GM23338 (cell line): ENCODE measurements around the gene ODAM. TPM values are rescaled to one million over a fixed set of nuclear protein-coding genes. Genes with fewer than 3 reads are reported as not detected.

Experiments used
- ATAC-seq: fragments of 200-7000 bp; cut with Tn5 transposase; 3 replicates; pipeline ENCODE4 v1.9.1; 2020
- DNase-seq: peaks from one replicate; pipeline ENCODE4 v3.0.0-alpha.2; 2015; ENCODE audit warnings: low spot score
- H2AFZ ChIP-seq: fragments of 200-600 bp; sonication (generic); 2 replicates; pipeline ENCODE4 v1.8.0; 2016; ENCODE audit warnings: antibody characterized with exemption, mild to moderate bottlenecking, moderate library complexity
- H3F3A ChIP-seq: fragments of 200-600 bp; sonication (generic); replicated peaks from 2 replicates; pipeline ENCODE4 v1.8.0; 2017; ENCODE audit warnings: antibody characterized with exemption, mixed run types, low read depth
- H3K27ac ChIP-seq: fragments of 200-600 bp; sonication (generic); 2 replicates; pipeline ENCODE4 v1.6.1; 2016; ENCODE audit warnings: low read depth
- H3K27me3 ChIP-seq: fragments of 200-600 bp; sonication (generic); 2 replicates; pipeline ENCODE4 v1.8.0; 2016; ENCODE audit warnings: mild to moderate bottlenecking, mixed run types, moderate library complexity; ENCODE audit not compliant: insufficient read depth
- H3K36me3 ChIP-seq: fragments of 200-600 bp; sonication (generic); 2 replicates; pipeline ENCODE4 v1.8.0; 2016; ENCODE audit warnings: mild to moderate bottlenecking; ENCODE audit not compliant: insufficient read depth
- H3K4me1 ChIP-seq: fragments of 200-600 bp; sonication (generic); 2 replicates; pipeline ENCODE4 v1.8.0; 2016; ENCODE audit warnings: mild to moderate bottlenecking, moderate library complexity; ENCODE audit not compliant: insufficient read depth
- H3K4me2 ChIP-seq: fragments of 200-600 bp; sonication (generic); 2 replicates; pipeline ENCODE4 v1.7.1; 2017; ENCODE audit warnings: mixed run types
- H3K4me3 ChIP-seq: fragments of 200-600 bp; sonication (generic); 2 replicates; pipeline ENCODE4 v1.6.1; 2016; ENCODE audit warnings: mixed run types
- H3K79me2 ChIP-seq: fragments of 200-600 bp; sonication (generic); replicated peaks from 2 replicates; pipeline ENCODE4 v1.8.0; 2017; ENCODE audit warnings: mild to moderate bottlenecking; ENCODE audit not compliant: insufficient read depth
- H3K9me2 ChIP-seq: fragments of 200-600 bp; sonication (generic); 2 replicates; pipeline ENCODE4 v1.8.0; 2017; ENCODE audit not compliant: insufficient read depth
- H4K20me1 ChIP-seq: fragments of 200-600 bp; sonication (generic); replicated peaks from 2 replicates; pipeline ENCODE4 v1.8.0; 2017; ENCODE audit warnings: mild to moderate bottlenecking; ENCODE audit not compliant: insufficient read depth
- H3K27ac Mint-ChIP-seq: 2 replicates; pipeline ENCODE4 v1.8.0; 2020; ENCODE audit warnings: inconsistent platforms, mild to moderate bottlenecking, moderate library complexity, mixed read lengths
- H3K27me3 Mint-ChIP-seq: 3 replicates; pipeline ENCODE4 v1.8.0; 2022; ENCODE audit warnings: low read depth, mild to moderate bottlenecking, moderate library complexity, mixed read lengths, inconsistent platforms; ENCODE audit not compliant: insufficient read depth, poor library complexity
- H3K36me3 Mint-ChIP-seq: 3 replicates; pipeline ENCODE4 v1.8.0; 2021; ENCODE audit warnings: low read depth, mild to moderate bottlenecking, inconsistent platforms, moderate library complexity, mixed read lengths
- H3K4me1 Mint-ChIP-seq: 3 replicates; pipeline ENCODE4 v1.8.0; 2020; ENCODE audit warnings: mild to moderate bottlenecking, inconsistent platforms, mixed read lengths
- H3K4me3 Mint-ChIP-seq: 3 replicates; pipeline ENCODE4 v1.8.0; 2021; ENCODE audit warnings: moderate library complexity, mild to moderate bottlenecking, inconsistent platforms, mixed read lengths
- H3K9me3 Mint-ChIP-seq: 3 replicates; pipeline ENCODE4 v1.8.0; 2020; ENCODE audit warnings: moderate library complexity, mild to moderate bottlenecking, inconsistent platforms, mixed read lengths
- CREB1 ChIP-seq: fragments of 250-450 bp; sonication (Bioruptor Pico); IDR thresholded peaks from 2 replicates; pipeline ENCODE4 v1.5.0; 2020; ENCODE audit warnings: low read depth, mild to moderate bottlenecking, moderate library complexity
- ETS1 ChIP-seq: IDR thresholded peaks from 2 replicates; pipeline ENCODE4 v1.6.1; 2016; ENCODE audit warnings: antibody characterized with exemption
- EZH2 ChIP-seq: fragments of 200-600 bp; sonication (generic); IDR thresholded peaks from one replicate; pipeline ENCODE4 v1.8.0; 2017; ENCODE audit warnings: antibody characterized with exemption, mild to moderate bottlenecking, low read depth; ENCODE audit not compliant: unreplicated experiment
- EZH2phosphoT487 ChIP-seq: fragments of 200-600 bp; sonication (generic); IDR thresholded peaks from one replicate; pipeline ENCODE4 v1.8.1; 2018; ENCODE audit warnings: antibody characterized with exemption; ENCODE audit not compliant: unreplicated experiment
- JUNB ChIP-seq: IDR thresholded peaks from one replicate; pipeline ENCODE4 v1.6.1; 2016; ENCODE audit warnings: antibody characterized with exemption; ENCODE audit not compliant: unreplicated experiment
- NANOG ChIP-seq: IDR thresholded peaks from 2 replicates; pipeline ENCODE4 v1.6.1; 2016; ENCODE audit warnings: antibody characterized with exemption, borderline replicate concordance
- POLR2AphosphoS5 ChIP-seq: IDR thresholded peaks from 2 replicates; pipeline ENCODE4 v1.6.1; 2016; ENCODE audit warnings: antibody characterized with exemption, low read depth
- REST ChIP-seq: IDR thresholded peaks from one replicate; pipeline ENCODE4 v1.6.1; 2018; ENCODE audit warnings: antibody characterized with exemption; ENCODE audit not compliant: unreplicated experiment
- STAT1 ChIP-seq: IDR thresholded peaks from one replicate; pipeline ENCODE4 v1.6.1; 2016; ENCODE audit warnings: antibody characterized with exemption; ENCODE audit not compliant: unreplicated experiment
- ZNF114 ChIP-seq: fragments of 250-450 bp; sonication (Bioruptor Pico); IDR thresholded peaks from 2 replicates; pipeline ENCODE4 v1.5.0; 2020; ENCODE audit warnings: mild to moderate bottlenecking, moderate library complexity
- ZNF331 ChIP-seq: fragments of 250-450 bp; sonication (Bioruptor Pico); IDR thresholded peaks from 2 replicates; pipeline ENCODE4 v1.5.0; 2020; ENCODE audit warnings: low read depth, mild to moderate bottlenecking, moderate library complexity
- ZNF462 ChIP-seq: fragments of 250-450 bp; sonication (Bioruptor Pico); IDR thresholded peaks from 2 replicates; pipeline ENCODE4 v1.5.0; 2020; ENCODE audit warnings: mild to moderate bottlenecking, moderate library complexity
- polyA plus RNA-seq: library from polyadenylated mRNA; unstranded; fragments of >200 nt; fragmentation: Nextera tagmentation; extraction: Ambion mirVana; gene quantifications from 2 replicates; pipeline ENCODE4 v1.2.1, GENCODE V29; 2016
- total RNA-seq: library from RNA; depleted of rRNA; stranded (reverse); fragments of >200 nt; shearing (Covaris generic); gene quantifications from 2 replicates; pipeline ENCODE4 v1.2.3, GENCODE V29; 2014
- TF ChIP-seq, protein P1 (sequence below), 2 experiments: fragments of 200-600 bp in 1 of 2; sonication (generic) in 1 of 2; conservative IDR thresholded peaks; 2 replicates each; pipeline versions ENCODE4 v1.5.1 to v1.6.1; 2016 to 2017; ENCODE audit warnings: antibody characterized with exemption in 2 of 2, low read depth in 2 of 2, mild to moderate bottlenecking in 2 of 2, moderate library complexity in 1 of 2

The ODAM gene
- total and polyA plus RNA-seq, 2 experiments from 2014 or later: not detected

DNA sequence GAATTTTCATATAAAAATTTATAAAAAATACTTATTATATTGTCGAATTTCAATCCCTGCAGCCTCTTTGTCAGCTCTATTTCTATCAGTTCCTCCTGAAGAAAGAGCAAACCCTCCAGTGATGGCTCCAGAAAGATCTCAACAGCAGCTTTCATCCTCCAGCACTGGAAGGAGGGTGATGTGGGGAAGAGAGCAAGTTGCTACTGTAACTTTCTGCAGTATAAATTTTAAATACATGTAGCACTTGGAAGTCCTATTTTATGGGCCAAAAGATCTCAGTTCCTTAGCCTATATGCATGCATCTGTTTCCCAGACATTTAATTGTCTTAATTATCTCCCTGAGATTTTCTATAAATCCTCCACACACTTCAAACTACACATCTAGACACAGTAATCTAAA lies 13.7 kb upstream of the ODAM start:
- H3K27ac Mint-ChIP-seq: no peak overlapping the region
- Histone ChIP-seq H3K36me3 (no peaks in the 10 kb centered on the region), H3K27me3 (no peaks in the 10 kb centered on the region), H2AFZ (no peak overlapping the region), H3K4me3 (no peak overlapping the region), H3K27ac (no peak overlapping the region), H3K4me1 (no peaks in the 10 kb centered on the region), H3K4me2 (no peak overlapping the region), H4K20me1 (no peaks in the 10 kb centered on the region), H3K9me2 (no peaks in the 10 kb centered on the region), H3F3A (no peaks in the 10 kb centered on the region), H3K79me2 (no peaks in the 10 kb centered on the region)
- no peak for DNase-seq
- no peaks in the 10 kb centered on the region for H3K27me3 Mint-ChIP-seq
- TF ChIP-seq EZH2phosphoT487: no peak
- TF ChIP-seq ZNF331: no peak
- TF ChIP-seq REST: no peak
- no peak for TF ChIP-seq ZNF462 (CRISPR knock-in tag)
- TF ChIP-seq EZH2: no peak
- no peak for TF ChIP-seq JUNB
- no peak for TF ChIP-seq STAT1
- TF ChIP-seq, protein P1, sequence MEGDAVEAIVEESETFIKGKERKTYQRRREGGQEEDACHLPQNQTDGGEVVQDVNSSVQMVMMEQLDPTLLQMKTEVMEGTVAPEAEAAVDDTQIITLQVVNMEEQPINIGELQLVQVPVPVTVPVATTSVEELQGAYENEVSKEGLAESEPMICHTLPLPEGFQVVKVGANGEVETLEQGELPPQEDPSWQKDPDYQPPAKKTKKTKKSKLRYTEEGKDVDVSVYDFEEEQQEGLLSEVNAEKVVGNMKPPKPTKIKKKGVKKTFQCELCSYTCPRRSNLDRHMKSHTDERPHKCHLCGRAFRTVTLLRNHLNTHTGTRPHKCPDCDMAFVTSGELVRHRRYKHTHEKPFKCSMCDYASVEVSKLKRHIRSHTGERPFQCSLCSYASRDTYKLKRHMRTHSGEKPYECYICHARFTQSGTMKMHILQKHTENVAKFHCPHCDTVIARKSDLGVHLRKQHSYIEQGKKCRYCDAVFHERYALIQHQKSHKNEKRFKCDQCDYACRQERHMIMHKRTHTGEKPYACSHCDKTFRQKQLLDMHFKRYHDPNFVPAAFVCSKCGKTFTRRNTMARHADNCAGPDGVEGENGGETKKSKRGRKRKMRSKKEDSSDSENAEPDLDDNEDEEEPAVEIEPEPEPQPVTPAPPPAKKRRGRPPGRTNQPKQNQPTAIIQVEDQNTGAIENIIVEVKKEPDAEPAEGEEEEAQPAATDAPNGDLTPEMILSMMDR (conservative IDR thresholded peaks at IDR 0.05; ENCODE audit: low read depth in 2 of 2): no peak
- TF ChIP-seq ETS1: no peak
- TF ChIP-seq POLR2AphosphoS5: no peak
- TF ChIP-seq ZNF114: no peak
- TF ChIP-seq CREB1: no peak
- no peak for TF ChIP-seq NANOG
- no peak overlapping the region for H3K4me3 Mint-ChIP-seq
- no peaks in the 10 kb centered on the region for H3K4me1 Mint-ChIP-seq
- no peaks in the 10 kb centered on the region; the same call in 2 of the 3 replicates for H3K9me3 Mint-ChIP-seq
- H3K36me3 Mint-ChIP-seq: no peaks in the 10 kb centered on the region
- no peak for ATAC-seq
